Measurements from ENCODE around the gene CRB1.
"Not testable (repeated sequence)": the region's sequence is repeated elsewhere in the genome, so short reads cannot be mapped to it uniquely, and the experiment has no call there.

Gene CRB1

GRCh38 chr1:197394831-197395608 is 127.0 kb downstream of the CRB1 start:
- in situ Hi-C loops (cut with HindIII; ENCODE audit: low sequenced_read_pairs) = no loop called here

GRCh38 chr1:197397895-197398294 is 129.8 kb downstream of the CRB1 start:
- in situ Hi-C loops (cut with HindIII; ENCODE audit: low sequenced_read_pairs) = no loop called here

GRCh38 chr1:197399755-197400521 is 131.9 kb downstream of the CRB1 start:
- in situ Hi-C loops (cut with HindIII; ENCODE audit: low sequenced_read_pairs) = no loop called here

GRCh38 chr1:197400522-197400902 is 132.5 kb downstream of the CRB1 start:
- in situ Hi-C loops (cut with HindIII; ENCODE audit: low sequenced_read_pairs) = no loop called here

GRCh38 chr1:197402189-197402588 is 134.1 kb downstream of the CRB1 start:
- in situ Hi-C loops (cut with HindIII; ENCODE audit: low sequenced_read_pairs) = no loop called here

GRCh38 chr1:197404774-197405173 is 136.7 kb downstream of the CRB1 start:
- in situ Hi-C loops (cut with HindIII; ENCODE audit: low sequenced_read_pairs) = not testable (repeated sequence)

GRCh38 chr1:197405614-197406013 is 137.6 kb downstream of the CRB1 start:
- in situ Hi-C loops (cut with HindIII; ENCODE audit: low sequenced_read_pairs) = not testable (repeated sequence)

- in situ Hi-C loops (cut with HindIII; ENCODE audit: low sequenced_read_pairs) = no loop called here
Measured at GRCh38 chr1:197413564-197413963, 145.5 kb downstream of the CRB1 start.

- in situ Hi-C loops (cut with HindIII; ENCODE audit: low sequenced_read_pairs) = no loop called here
Measured at GRCh38 chr1:197415221-197415620, 147.2 kb downstream of the CRB1 start.

GRCh38 chr1:197418693-197419092 is 150.6 kb downstream of the CRB1 start:
- in situ Hi-C loops (cut with HindIII; ENCODE audit: low sequenced_read_pairs) = no loop called here

GRCh38 chr1:197422993-197423392 is 154.9 kb downstream of the CRB1 start:
- in situ Hi-C loops (cut with HindIII; ENCODE audit: low sequenced_read_pairs) = no loop called here

- in situ Hi-C loops (cut with HindIII; ENCODE audit: low sequenced_read_pairs) = no loop called here
Measured at GRCh38 chr1:197424380-197424779, 156.3 kb downstream of the CRB1 start.

GRCh38 chr1:197429372-197429771 is 161.3 kb downstream of the CRB1 start:
- in situ Hi-C loops (cut with HindIII; ENCODE audit: low sequenced_read_pairs) = no loop called here

GRCh38 chr1:197435224-197435623 is 167.2 kb downstream of the CRB1 start:
- in situ Hi-C loops (cut with HindIII; ENCODE audit: low sequenced_read_pairs) = no loop called here

GRCh38 chr1:197437601-197438000 is 169.5 kb downstream of the CRB1 start:
- in situ Hi-C loops (cut with HindIII; ENCODE audit: low sequenced_read_pairs) = no loop called here

- in situ Hi-C loops (cut with HindIII; ENCODE audit: low sequenced_read_pairs) = no loop called here
Measured at GRCh38 chr1:197438010-197438790, 170.1 kb downstream of the CRB1 start.

GRCh38 chr1:197439708-197440280 is 171.7 kb downstream of the CRB1 start:
- in situ Hi-C loops (cut with HindIII; ENCODE audit: low sequenced_read_pairs) = no loop called here

- in situ Hi-C loops (cut with HindIII; ENCODE audit: low sequenced_read_pairs) = no loop called here
Measured at GRCh38 chr1:197440715-197441114, 172.7 kb downstream of the CRB1 start.

GRCh38 chr1:197441999-197442414 is 174.0 kb downstream of the CRB1 start:
- in situ Hi-C loops (cut with HindIII; ENCODE audit: low sequenced_read_pairs) = no loop called here

- in situ Hi-C loops (cut with HindIII; ENCODE audit: low sequenced_read_pairs) = no loop called here
Measured at GRCh38 chr1:197444755-197445154, 176.7 kb downstream of the CRB1 start.

- in situ Hi-C loops (cut with HindIII; ENCODE audit: low sequenced_read_pairs) = no loop called here
Measured at GRCh38 chr1:197448121-197448779, 180.2 kb downstream of the CRB1 start.

Measured in endothelial cell of hepatic sinusoid (primary cell).